Glutamatergic neuron (in vitro differentiated cells): ENCODE measurements around the gene CRACR2A. TPM values are rescaled to one million over a fixed set of nuclear protein-coding genes. Genes with fewer than 3 reads are reported as not detected.
A peak's percentile ranks its signal among the peaks of the same experiment; 100 is the strongest.

Source experiments
- DNase-seq: peaks from one replicate; pipeline ENCODE4 v3.0.0; 2022
- H3K27ac Mint-ChIP-seq: one replicate; pipeline ENCODE4 v1.8.0; 2020; ENCODE audit warnings: mild to moderate bottlenecking, mixed read lengths, inconsistent platforms; ENCODE audit not compliant: unreplicated experiment
- H3K27me3 Mint-ChIP-seq: one replicate; pipeline ENCODE4 v1.8.0; 2020; ENCODE audit warnings: mild to moderate bottlenecking, moderate library complexity, mixed read lengths, inconsistent platforms; ENCODE audit not compliant: unreplicated experiment
- H3K36me3 Mint-ChIP-seq: one replicate; pipeline ENCODE4 v1.8.0; 2020; ENCODE audit warnings: mild to moderate bottlenecking, mixed read lengths, inconsistent platforms; ENCODE audit not compliant: unreplicated experiment
- H3K4me1 Mint-ChIP-seq: one replicate; pipeline ENCODE4 v1.8.0; 2020; ENCODE audit warnings: mild to moderate bottlenecking, low read depth, mixed read lengths, inconsistent platforms; ENCODE audit not compliant: unreplicated experiment
- H3K4me3 Mint-ChIP-seq: one replicate; pipeline ENCODE4 v1.8.0; 2020; ENCODE audit warnings: mild to moderate bottlenecking, mixed read lengths, inconsistent platforms; ENCODE audit not compliant: unreplicated experiment
- H3K9me3 Mint-ChIP-seq: one replicate; pipeline ENCODE4 v1.8.0; 2020; ENCODE audit warnings: mild to moderate bottlenecking, moderate library complexity, mixed read lengths, inconsistent platforms; ENCODE audit not compliant: unreplicated experiment
- CTCF ChIP-seq: fragments of 200-600 bp; sonication (generic); IDR thresholded peaks from one replicate; pipeline ENCODE4 v1.5.0; 2021; ENCODE audit not compliant: partially characterized antibody, unreplicated experiment
- total RNA-seq: library from RNA; stranded (reverse); fragmentation: NEBNext Ultra II Directional; extraction: Animal tissue kit (Norgen Biotek cat#: 25700); gene quantifications from one replicate; pipeline ENCODE4 v1.2.1, GENCODE V29; 2021; ENCODE audit not compliant: unreplicated experiment

The CRACR2A gene
- total RNA-seq, 1 donor from 2014 or later = 4.5 TPM

- H3K36me3 Mint-ChIP-seq = no peaks in the 10 kb centered on the region
- TF ChIP-seq CTCF = no peak
- H3K27ac Mint-ChIP-seq = no peak overlapping the region
- peak; percentile 46 for DNase-seq
- H3K4me1 Mint-ChIP-seq = peaks cover 42% of the 10 kb centered on the region
- H3K9me3 Mint-ChIP-seq = peaks cover 5% of the 10 kb centered on the region
- H3K27me3 Mint-ChIP-seq = peaks cover 5% of the 10 kb centered on the region
- H3K4me3 Mint-ChIP-seq = no peak overlapping the region
Measured at GRCh38 chr12:3655328-3655900, 97.5 kb downstream of the CRACR2A start.

GRCh38 chr12:3651585-3652424 is 101.1 kb downstream of the CRACR2A start:
- H3K27me3 Mint-ChIP-seq = peaks cover 5% of the 10 kb centered on the region
- H3K36me3 Mint-ChIP-seq = no peaks in the 10 kb centered on the region
- peaks cover 25% of the 10 kb centered on the region for H3K4me1 Mint-ChIP-seq
- TF ChIP-seq CTCF = no peak
- H3K4me3 Mint-ChIP-seq = peak overlapping the region; percentile 59
- DNase-seq = no peak
- H3K9me3 Mint-ChIP-seq = peaks cover 5% of the 10 kb centered on the region
- no peak overlapping the region for H3K27ac Mint-ChIP-seq

GRCh38 chr12:3647504-3647903 is 105.4 kb downstream of the CRACR2A start:
- no peaks in the 10 kb centered on the region for H3K9me3 Mint-ChIP-seq
- H3K36me3 Mint-ChIP-seq = peaks cover 7% of the 10 kb centered on the region
- H3K4me3 Mint-ChIP-seq = no peak overlapping the region
- H3K27ac Mint-ChIP-seq = no peak overlapping the region
- no peak for DNase-seq
- TF ChIP-seq CTCF = no peak
- peaks cover 3% of the 10 kb centered on the region for H3K27me3 Mint-ChIP-seq
- H3K4me1 Mint-ChIP-seq = peaks cover 36% of the 10 kb centered on the region

GRCh38 chr12:3646561-3647241 is 106.2 kb downstream of the CRACR2A start:
- TF ChIP-seq CTCF = no peak
- peaks cover 2% of the 10 kb centered on the region for H3K9me3 Mint-ChIP-seq
- H3K27me3 Mint-ChIP-seq = peaks cover 3% of the 10 kb centered on the region
- H3K36me3 Mint-ChIP-seq = peaks cover 7% of the 10 kb centered on the region
- no peak overlapping the region for H3K27ac Mint-ChIP-seq
- peaks cover 36% of the 10 kb centered on the region for H3K4me1 Mint-ChIP-seq
- DNase-seq = no peak
- no peak overlapping the region for H3K4me3 Mint-ChIP-seq
